Measurements from ENCODE around the gene KIF12.

GRCh38 chr9:114050226-114050568, 48.9 kb downstream of the KIF12 start:
- TF ChIP-seq POLR2AphosphoS5 (IDR thresholded peaks at IDR 0.05; ENCODE audit: low read depth, low read length), result no peak
- TF ChIP-seq POLR2A (IDR thresholded peaks at IDR 0.05; ENCODE audit: low read depth, low read length), result no peak
- TF ChIP-seq TAF1 (IDR thresholded peaks at IDR 0.05; ENCODE audit: low read depth, low read length), result no peak

Data from GM12891 (cell line).